GM21529 (cell line): ENCODE results near the gene HERC3.

Experiments used
- ATAC-seq: cut with Tn5 transposase; IDR thresholded peaks from one replicate; pipeline ENCODE4 v1.9.1; 2021; ENCODE audit not compliant: unreplicated experiment

The HERC3 gene

GRCh38 chr4:88713782-88714181 lies 121.5 kb downstream of the HERC3 start:
- ATAC-seq, result no peak

- no peak for ATAC-seq
Observed at GRCh38 chr4:88718098-88718497, 125.8 kb downstream of the HERC3 start.

- no peak for ATAC-seq
Observed at GRCh38 chr4:88719381-88719780, 127.1 kb downstream of the HERC3 start.

GRCh38 chr4:88720451-88721428 lies 128.5 kb downstream of the HERC3 start:
- ATAC-seq, result no peak

GRCh38 chr4:88722276-88722780 lies 130.0 kb downstream of the HERC3 start:
- no peak for ATAC-seq

- ATAC-seq, result no peak
Observed at GRCh38 chr4:88722828-88723227, 130.5 kb downstream of the HERC3 start.

GRCh38 chr4:88724406-88724805 lies 132.1 kb downstream of the HERC3 start:
- ATAC-seq, result no peak

GRCh38 chr4:88725143-88725542 lies 132.9 kb downstream of the HERC3 start:
- no peak for ATAC-seq

- no peak for ATAC-seq
Observed at GRCh38 chr4:88725986-88726385, 133.7 kb downstream of the HERC3 start.

GRCh38 chr4:88728146-88728545 lies 135.9 kb downstream of the HERC3 start:
- ATAC-seq, result no peak

- ATAC-seq, result no peak
Observed at GRCh38 chr4:88729146-88729760, 137.0 kb downstream of the HERC3 start.

- ATAC-seq, result no peak
Observed at GRCh38 chr4:88730811-88731210, 138.5 kb downstream of the HERC3 start.

GRCh38 chr4:88731381-88731780 lies 139.1 kb downstream of the HERC3 start:
- ATAC-seq, result no peak

- no peak for ATAC-seq
Observed at GRCh38 chr4:88732714-88733368, 140.6 kb downstream of the HERC3 start.

- ATAC-seq, result no peak
Observed at GRCh38 chr4:88734403-88734949, 142.2 kb downstream of the HERC3 start.

- ATAC-seq, result no peak
Observed at GRCh38 chr4:88735564-88735963, 143.3 kb downstream of the HERC3 start.

GRCh38 chr4:88736264-88736663 lies 144.0 kb downstream of the HERC3 start:
- ATAC-seq, result no peak

- peak; percentile 88 for ATAC-seq
Observed at GRCh38 chr4:88737307-88737941, 145.1 kb downstream of the HERC3 start.

- ATAC-seq, result no peak
Observed at GRCh38 chr4:88738180-88738579, 145.9 kb downstream of the HERC3 start.

- ATAC-seq, result no peak
Observed at GRCh38 chr4:88742561-88742960, 150.3 kb downstream of the HERC3 start.

- ATAC-seq, result no peak
Observed at GRCh38 chr4:88743696-88744095, 151.4 kb downstream of the HERC3 start.
